IPS-18a (cell line): ENCODE measurements around the gene SGCA.

ENCODE experiments used
- H3K27ac ChIP-seq: one replicate; pipeline ENCODE4 v1.5.1; 2013; ENCODE audit warnings: low read length
- H3K27me3 ChIP-seq: one replicate; pipeline ENCODE4 v1.6.1; 2013; ENCODE audit warnings: mild to moderate bottlenecking, low read length; ENCODE audit not compliant: control insufficient read depth, insufficient read depth
- H3K36me3 ChIP-seq: one replicate; pipeline ENCODE4 v1.6.1; 2013; ENCODE audit warnings: low read depth, low read length; ENCODE audit not compliant: control insufficient read depth
- H3K4me1 ChIP-seq: one replicate; pipeline ENCODE4 v1.6.1; 2013; ENCODE audit warnings: low read depth, low read length; ENCODE audit not compliant: control insufficient read depth
- H3K4me3 ChIP-seq: one replicate; pipeline ENCODE4 v1.5.1; 2013; ENCODE audit warnings: low read length
- H3K9ac ChIP-seq: one replicate; pipeline ENCODE4 v1.6.1; 2013; ENCODE audit warnings: mild to moderate bottlenecking, low read length, moderate library complexity
- H3K9me3 ChIP-seq: one replicate; pipeline ENCODE4 v1.6.1; 2013; ENCODE audit warnings: low read depth, low read length; ENCODE audit not compliant: control insufficient read depth

Gene SGCA

DNA sequence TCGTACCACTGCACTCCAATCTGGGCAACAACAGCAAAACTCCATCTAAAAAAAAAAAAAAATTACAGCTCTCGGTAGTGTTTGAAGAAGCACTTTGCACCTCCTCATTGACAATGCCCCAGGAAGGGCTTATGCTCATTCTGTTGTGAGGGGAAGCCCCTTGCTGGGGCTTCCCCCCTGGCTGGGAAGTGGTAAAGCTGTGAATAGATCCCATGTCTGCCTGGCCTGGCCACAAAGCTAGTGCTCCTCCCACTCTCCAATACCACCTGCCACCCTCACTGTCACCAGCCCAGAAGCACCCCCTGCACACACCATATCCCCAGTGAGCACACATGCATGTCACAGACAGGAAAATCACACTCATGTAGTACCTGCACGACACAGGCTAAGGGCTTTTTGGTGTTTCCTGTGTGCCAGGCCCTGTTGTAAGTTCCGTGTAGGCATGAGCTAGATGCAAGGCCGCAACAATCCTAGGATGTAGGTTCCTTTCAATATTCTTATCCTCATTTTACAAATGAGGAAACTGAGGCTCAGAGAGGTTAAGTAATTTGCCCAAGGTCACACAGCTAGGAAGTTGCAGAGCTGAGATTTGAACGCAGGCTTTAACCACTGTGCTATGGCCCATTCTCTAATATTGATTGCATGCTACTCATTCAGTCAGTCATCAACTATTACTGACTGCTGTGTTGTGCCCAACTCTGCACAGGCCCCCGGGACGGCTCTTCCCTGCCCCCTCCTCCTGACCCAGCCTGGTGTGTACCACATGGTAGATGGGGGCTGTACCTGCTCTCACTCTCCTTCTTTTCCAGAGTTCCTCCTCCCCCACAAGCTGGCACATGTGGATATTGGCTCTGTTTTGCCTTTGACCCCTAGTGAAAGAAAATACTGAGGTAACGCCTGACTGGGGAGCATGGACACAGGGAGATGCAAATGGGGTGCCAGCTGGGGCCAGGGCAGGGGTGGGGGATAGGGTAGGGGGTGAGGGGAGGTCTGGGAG lies 47.5 kb downstream of the SGCA start:
- Histone ChIP-seq H3K4me1 (peaks cover 15% of the 10 kb centered on the region), H3K9ac (no peak overlapping the region), H3K27ac (no peak overlapping the region), H3K4me3 (no peak overlapping the region), H3K36me3 (no peaks in the 10 kb centered on the region), H3K9me3 (no peaks in the 10 kb centered on the region), H3K27me3 (no peaks in the 10 kb centered on the region)

DNA sequence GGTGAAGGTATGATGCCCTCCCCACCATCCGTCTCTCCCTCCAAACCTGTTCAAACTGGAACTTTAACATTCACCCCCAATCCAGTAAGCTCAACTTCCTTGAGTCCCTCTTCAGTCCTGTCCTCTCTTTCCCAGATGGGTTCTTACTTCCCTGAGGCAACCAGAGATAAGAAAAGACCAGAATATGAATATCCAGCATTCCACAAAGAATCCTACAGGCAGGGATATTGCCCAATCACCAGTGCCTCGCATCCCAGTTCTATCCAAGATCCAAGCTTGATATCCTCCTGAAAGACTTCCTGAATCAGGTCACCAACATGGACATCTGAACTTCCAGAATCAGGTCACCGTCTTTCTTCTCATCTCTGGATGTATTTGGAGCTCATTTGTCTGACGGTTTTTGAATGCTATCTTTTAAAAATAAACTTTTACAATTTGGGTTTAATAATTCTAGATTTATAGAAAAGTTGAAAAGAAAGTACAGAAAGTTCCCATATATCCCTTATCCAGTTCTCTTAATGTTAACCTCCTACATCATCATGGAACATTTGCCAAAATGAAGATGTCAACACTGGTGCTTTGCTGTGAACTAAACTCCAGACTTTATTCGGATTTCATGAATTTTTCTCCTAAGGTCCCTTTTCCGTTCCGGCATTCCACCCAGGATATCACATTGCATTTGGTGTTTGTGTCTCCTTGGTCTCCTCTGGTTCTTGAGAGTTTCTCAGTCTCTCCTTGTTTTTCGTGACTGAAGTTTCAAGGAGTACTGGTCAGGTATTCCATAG lies 49.4 kb downstream of the SGCA start:
- Histone ChIP-seq H3K9me3 (no peaks in the 10 kb centered on the region), H3K4me3 (no peak overlapping the region), H3K36me3 (no peaks in the 10 kb centered on the region), H3K4me1 (peaks cover 16% of the 10 kb centered on the region), H3K27ac (no peak overlapping the region), H3K27me3 (no peaks in the 10 kb centered on the region), H3K9ac (no peak overlapping the region)

DNA sequence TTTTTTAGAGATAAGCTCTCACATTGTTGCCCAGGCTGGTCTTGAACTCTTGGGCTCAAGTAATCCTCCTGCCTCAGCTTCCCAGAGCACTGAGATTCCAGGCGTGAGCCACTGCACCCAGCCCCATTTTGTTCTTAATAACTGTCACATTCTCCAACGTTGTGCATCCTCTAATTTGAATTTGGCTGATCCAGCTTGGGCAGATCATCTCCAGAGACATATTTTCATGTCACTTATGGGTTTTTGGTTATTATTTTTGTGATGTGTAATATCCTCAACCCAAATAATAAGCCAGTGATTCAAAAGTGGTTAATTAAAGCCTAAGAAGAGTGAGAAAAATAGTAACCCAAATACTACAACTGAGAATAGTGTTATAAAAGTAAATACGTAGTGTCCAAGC lies 51.8 kb downstream of the SGCA start:
- H3K4me1 ChIP-seq = peaks cover 11% of the 10 kb centered on the region
- no peak overlapping the region for H3K27ac ChIP-seq
- H3K4me3 ChIP-seq = no peak overlapping the region
- H3K36me3 ChIP-seq = no peaks in the 10 kb centered on the region
- no peaks in the 10 kb centered on the region for H3K9me3 ChIP-seq
- H3K27me3 ChIP-seq = no peaks in the 10 kb centered on the region
- H3K9ac ChIP-seq = no peak overlapping the region

DNA sequence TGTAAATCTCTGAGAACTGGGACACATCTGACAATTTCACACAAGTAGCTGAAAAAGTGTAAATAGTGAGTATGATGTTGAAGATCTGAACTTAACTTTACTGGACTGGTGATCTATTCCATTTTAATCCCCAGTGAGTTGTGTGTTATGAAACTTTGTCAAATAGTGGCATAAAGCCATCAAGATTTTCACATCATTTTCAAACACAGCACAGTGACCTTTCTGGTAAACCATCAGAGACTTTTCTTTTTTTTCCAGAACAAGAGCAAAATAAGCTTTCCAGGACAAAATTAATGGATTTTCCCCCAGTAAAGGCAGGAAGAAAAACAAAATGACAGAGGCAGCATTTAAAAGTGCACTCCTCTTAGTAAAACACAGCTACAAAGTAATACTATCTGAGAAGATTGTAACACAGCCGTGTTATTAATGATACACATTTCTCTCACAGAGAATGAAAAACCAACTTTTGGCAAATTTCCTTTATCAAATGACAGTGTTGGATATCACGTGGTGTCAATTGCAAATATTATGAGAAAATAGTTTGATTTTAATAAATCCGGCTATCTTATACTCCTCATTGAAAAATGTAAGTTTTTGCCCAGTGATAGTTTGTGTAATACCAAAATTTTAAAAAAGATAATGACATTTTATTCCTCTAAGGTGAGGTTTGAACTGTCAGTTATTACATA lies 52.4 kb downstream of the SGCA start:
- Histone ChIP-seq H3K27ac (no peak overlapping the region), H3K4me1 (peaks cover 9% of the 10 kb centered on the region), H3K36me3 (no peaks in the 10 kb centered on the region), H3K4me3 (no peak overlapping the region), H3K9ac (no peak overlapping the region), H3K9me3 (no peaks in the 10 kb centered on the region), H3K27me3 (no peaks in the 10 kb centered on the region)

DNA sequence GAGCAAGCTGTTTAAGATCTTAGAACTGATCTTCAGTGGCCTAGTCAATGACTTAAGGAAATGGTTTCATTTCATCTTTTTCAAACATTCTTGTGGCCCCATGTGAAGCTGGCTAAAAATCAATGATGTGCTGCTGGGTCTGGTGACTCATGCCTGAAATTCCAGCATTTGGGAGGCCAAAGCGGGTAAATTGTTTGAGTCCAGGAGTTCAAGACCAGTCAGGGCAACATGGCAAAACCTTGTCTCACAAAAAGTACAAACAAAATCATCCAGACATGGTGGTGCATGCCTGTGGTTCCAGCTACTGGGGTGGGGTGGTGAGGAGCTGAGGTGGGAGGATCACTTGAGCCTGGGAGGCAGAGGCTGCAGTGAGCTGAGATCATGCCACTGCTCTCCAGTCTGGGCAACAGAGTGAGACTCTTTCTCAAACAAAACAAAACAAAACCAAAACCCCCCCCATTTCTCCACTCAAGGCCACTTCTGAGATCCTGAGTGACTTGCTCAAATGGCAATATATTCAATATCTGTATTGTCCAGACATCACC lies 53.0 kb downstream of the SGCA start:
- H3K4me1 ChIP-seq = peaks cover 7% of the 10 kb centered on the region
- H3K27me3 ChIP-seq = no peaks in the 10 kb centered on the region
- H3K9me3 ChIP-seq = no peaks in the 10 kb centered on the region
- no peak overlapping the region for H3K4me3 ChIP-seq
- H3K36me3 ChIP-seq = no peaks in the 10 kb centered on the region
- H3K27ac ChIP-seq = no peak overlapping the region
- no peak overlapping the region for H3K9ac ChIP-seq

DNA sequence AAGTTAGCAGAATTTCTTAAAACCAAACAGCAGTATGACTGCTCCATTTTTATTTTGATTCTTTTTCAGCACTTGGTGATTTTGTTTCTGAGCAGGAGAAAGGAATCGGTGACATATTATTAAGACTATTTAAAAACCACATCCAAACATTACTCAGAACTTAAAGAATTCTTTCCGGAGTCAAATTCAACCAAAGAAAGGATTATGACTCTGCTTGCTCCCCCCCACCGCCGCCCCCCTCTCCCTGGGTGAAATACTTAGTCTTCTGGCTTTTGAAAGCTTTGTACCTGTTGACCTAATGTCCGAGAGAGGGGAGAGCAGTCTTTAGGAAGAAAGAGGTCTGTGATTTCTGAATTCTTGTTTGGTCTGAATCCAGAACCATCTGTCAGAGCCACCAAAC lies 53.5 kb downstream of the SGCA start:
- H3K4me1 ChIP-seq = peaks cover 7% of the 10 kb centered on the region
- H3K9me3 ChIP-seq = no peaks in the 10 kb centered on the region
- no peak overlapping the region for H3K9ac ChIP-seq

DNA sequence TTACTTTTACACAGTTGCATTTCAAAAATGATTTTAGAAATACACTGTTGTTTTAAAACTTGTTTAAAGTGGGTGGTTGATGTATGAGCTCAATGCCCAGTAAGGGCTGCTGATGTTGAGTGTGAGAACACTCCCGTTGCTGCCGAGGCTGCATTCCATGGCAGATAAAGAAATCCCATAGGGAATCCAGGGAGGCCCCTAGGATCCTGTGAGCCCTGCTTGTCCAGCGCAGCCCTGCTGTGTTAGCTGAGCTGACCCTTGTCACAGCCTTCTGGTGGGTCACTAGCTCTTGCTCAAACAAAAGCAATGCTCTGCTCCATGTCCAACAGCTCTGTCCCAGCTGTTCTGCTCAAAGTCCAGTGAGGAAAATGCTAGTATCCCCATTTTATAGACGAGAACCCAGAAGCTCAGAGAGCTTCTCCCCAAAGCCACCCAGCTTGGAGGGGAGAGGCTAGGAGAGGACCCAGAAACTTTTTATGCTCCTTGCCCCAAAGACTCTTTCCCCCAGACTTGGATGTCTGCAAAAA lies 54.2 kb downstream of the SGCA start:
- peaks cover 7% of the 10 kb centered on the region for H3K4me1 ChIP-seq
- no peaks in the 10 kb centered on the region for H3K27me3 ChIP-seq
- H3K9ac ChIP-seq = no peak overlapping the region
- no peak overlapping the region for H3K27ac ChIP-seq
- H3K9me3 ChIP-seq = no peaks in the 10 kb centered on the region
- no peak overlapping the region for H3K4me3 ChIP-seq
- H3K36me3 ChIP-seq = no peaks in the 10 kb centered on the region

More for the DNA sequence above, 53.5 kb downstream of the SGCA start:
- Histone ChIP-seq H3K27me3 (no peaks in the 10 kb centered on the region), H3K4me3 (no peak overlapping the region), H3K27ac (no peak overlapping the region), H3K36me3 (no peaks in the 10 kb centered on the region)

DNA sequence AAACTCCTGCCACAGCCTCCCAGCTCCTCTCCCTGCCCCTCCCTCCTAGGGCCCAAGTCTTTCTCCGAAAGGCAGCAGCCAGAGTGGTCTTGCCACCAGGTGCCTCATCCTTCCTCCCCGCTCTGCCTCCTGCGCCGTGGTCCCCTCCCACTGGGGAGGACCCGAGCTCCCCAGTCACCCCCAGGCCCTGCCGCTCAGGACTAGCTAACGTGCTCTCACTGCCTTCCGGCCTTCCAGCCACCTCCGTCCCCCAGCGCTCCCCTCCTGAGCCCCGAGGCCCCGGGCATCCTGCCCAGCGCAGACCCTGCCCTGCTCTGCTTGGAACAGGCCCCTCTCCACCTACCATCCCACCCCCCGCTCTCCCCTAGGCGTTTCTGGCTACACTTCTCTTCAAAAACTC lies 55.0 kb downstream of the SGCA start:
- no peaks in the 10 kb centered on the region for H3K36me3 ChIP-seq
- no peaks in the 10 kb centered on the region for H3K27me3 ChIP-seq
- H3K9me3 ChIP-seq = peaks cover 6% of the 10 kb centered on the region
- no peak overlapping the region for H3K9ac ChIP-seq
- no peak overlapping the region for H3K4me3 ChIP-seq
- H3K27ac ChIP-seq = no peak overlapping the region
- peaks cover 7% of the 10 kb centered on the region for H3K4me1 ChIP-seq

DNA sequence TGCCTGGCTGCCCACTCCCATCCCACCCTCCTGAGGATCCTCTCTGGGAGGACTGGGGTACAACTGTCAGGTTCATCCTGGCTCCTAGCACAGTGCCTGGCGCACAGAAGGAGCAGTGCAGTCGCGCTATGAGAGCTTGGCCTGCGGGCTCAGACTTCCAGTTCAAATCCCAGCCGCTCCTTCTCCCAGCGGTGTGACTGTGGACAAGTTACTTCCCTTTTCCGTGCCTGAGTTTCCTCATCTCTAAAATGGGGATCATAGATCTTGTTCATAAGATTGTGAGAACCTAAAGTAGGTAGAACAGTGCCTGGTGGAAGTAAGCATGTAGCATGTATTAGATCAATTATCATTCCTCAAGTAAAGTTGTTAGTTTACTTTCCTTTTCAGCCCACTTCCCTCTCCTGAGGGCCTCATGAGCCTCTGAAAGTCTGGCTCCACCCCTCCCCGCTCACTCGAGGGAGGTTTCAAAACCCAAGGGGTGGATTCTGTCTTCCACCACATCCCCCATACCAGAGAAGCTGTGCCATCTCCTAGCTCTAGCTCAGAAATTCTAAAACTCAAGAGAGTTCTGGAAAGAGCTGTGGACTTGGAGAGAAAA lies 55.6 kb downstream of the SGCA start:
- Histone ChIP-seq H3K9ac (no peak overlapping the region), H3K4me3 (no peak overlapping the region), H3K4me1 (peaks cover 7% of the 10 kb centered on the region), H3K36me3 (no peaks in the 10 kb centered on the region), H3K27ac (no peak overlapping the region), H3K27me3 (no peaks in the 10 kb centered on the region), H3K9me3 (peaks cover 6% of the 10 kb centered on the region)

DNA sequence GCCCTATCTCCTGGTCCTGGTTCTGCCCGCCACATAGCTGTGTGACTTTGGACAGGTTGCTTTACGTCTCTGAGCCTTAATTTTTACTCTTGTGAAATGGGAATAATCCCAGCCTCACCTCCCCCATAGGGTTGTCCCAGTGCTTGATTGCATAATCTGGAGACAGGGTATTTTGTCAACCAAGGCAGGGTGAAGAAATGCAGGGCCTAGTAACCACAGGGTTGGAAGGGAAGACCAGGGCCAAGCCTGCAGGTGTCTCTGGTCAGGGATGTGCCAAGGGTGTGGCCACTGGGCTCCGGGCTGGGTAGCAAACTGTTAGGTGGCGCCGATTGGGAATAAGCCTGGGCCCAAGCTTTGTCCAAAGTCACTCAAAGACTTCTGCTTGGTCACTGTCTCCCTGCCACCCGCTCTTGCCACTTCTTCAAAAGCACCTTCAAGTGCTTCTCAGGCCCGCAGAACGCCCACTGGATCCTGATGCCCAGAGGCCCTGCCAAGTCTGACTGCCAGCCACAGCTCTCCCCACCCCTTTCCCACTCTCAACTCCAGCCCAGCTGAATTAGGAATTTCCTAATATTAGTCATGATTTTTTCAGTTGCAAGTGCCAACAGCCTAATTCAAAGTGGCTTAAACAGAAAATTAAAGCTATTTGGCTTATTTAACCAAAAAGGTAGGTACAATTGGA lies 56.2 kb downstream of the SGCA start:
- H3K27me3 ChIP-seq = no peaks in the 10 kb centered on the region
- H3K27ac ChIP-seq = no peak overlapping the region
- peaks cover 7% of the 10 kb centered on the region for H3K4me1 ChIP-seq
- H3K9me3 ChIP-seq = peaks cover 11% of the 10 kb centered on the region
- H3K9ac ChIP-seq = no peak overlapping the region
- no peaks in the 10 kb centered on the region for H3K36me3 ChIP-seq
- no peak overlapping the region for H3K4me3 ChIP-seq
